Activated CD8-positive, alpha-beta memory T cell treated with anti-CD3 and anti-CD28 coated beads for 48 hours (primary cell): ENCODE measurements around the gene PNPLA2.
A peak's percentile ranks its signal among the peaks of the same experiment; 100 is the strongest.

Source experiments
- DNase-seq, 3 experiments: peaks; one replicate each; pipeline ENCODE4 v3.0.0-alpha.2; 2020; ENCODE audit warnings: low read depth in 2 of 3, low spot score in 2 of 3

The PNPLA2 gene

DNA sequence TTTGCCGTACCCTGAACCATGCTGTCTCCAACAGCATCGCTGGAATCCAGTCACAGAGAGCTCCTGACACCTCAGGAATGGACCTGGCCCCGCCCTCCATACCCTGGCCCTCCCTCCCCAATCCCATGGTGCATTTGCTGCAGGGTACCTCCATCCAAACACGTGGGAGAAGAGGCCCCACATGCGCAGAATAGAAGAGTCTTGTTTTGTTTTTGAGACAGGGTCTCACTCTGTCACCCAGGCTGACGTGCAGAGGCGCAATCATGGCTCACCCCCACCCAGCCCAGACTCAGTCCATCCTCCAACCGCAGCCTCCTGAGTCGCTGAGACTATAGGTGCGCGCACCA, 2.3 kb upstream of the PNPLA2 start:
- DNase-seq = no peak

DNA sequence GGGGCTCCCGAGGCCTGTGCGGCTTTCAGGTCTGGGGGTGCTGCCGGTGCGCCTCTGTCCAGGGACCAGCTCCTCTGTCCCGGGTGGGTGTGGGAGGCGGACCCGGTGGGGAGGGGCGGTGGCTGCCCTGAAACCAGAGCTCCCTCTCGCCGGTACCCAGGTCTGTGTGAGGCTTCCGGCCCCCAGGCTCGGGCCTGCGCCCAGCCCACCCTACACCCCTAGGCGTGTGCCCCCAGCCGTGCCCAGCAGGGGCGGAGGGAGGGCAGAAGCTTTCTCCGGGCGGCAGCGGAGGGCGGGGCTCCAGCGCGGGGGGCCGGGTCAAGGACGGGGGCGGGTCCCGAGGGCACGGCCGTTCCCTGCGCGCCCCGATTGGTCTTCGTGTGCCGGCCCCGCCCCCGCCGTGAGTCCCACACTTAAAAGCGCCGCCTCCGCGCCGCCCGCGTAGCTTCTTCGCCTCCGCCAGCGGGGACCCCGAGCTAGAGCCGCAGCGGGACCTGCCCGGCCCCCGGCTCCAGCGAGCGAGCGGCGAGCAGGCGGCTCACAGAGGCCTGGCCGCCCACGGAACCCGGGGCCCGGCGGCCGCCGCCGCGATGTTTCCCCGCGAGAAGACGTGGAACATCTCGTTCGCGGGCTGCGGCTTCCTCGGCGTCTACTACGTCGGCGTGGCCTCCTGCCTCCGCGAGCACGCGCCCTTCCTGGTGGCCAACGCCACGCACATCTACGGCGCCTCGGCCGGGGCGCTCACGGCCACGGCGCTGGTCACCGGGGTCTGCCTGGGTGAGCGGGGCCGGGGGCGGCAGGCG, 616 bp downstream of the PNPLA2 start:
- peak in 2 of 3 experiments; percentile 77 to 79 for DNase-seq

DNA sequence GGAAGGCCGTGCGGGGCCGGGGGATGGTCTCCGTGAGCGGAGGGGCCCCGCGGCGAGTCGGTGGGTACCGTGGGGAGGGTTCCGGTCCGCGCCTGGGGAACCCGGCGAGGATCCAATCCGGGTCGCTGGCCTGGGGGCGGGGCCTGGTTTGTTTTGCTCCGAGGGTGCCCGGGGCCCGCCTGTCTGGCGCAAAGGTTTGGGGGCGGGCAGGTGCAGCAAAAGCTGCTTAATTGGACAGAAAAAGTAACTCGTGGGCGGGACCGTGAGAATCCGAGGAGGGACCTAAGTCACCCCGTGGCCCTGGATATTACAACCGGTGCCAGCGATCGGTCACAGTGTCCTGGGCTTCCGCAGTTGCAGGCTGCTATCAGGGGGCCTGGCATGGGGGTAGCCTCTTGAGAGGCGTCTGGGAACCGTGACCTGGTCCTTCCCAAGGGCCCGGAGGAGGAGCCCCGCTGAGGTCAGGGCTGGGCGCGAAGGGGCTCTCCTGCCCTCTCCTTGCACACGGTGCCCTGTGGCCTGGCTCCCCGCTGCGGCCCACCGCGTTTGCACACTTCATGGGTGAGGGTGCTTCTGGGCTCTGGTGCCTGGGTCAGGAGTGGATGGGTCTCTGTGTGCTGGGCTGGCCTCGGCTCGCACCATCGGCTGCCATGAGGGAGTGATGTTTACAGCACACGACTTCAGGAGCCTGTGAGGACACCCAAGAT, 1.4 kb downstream of the PNPLA2 start:
- peak in 2 of 3 experiments; percentile 78 to 79 for DNase-seq

DNA sequence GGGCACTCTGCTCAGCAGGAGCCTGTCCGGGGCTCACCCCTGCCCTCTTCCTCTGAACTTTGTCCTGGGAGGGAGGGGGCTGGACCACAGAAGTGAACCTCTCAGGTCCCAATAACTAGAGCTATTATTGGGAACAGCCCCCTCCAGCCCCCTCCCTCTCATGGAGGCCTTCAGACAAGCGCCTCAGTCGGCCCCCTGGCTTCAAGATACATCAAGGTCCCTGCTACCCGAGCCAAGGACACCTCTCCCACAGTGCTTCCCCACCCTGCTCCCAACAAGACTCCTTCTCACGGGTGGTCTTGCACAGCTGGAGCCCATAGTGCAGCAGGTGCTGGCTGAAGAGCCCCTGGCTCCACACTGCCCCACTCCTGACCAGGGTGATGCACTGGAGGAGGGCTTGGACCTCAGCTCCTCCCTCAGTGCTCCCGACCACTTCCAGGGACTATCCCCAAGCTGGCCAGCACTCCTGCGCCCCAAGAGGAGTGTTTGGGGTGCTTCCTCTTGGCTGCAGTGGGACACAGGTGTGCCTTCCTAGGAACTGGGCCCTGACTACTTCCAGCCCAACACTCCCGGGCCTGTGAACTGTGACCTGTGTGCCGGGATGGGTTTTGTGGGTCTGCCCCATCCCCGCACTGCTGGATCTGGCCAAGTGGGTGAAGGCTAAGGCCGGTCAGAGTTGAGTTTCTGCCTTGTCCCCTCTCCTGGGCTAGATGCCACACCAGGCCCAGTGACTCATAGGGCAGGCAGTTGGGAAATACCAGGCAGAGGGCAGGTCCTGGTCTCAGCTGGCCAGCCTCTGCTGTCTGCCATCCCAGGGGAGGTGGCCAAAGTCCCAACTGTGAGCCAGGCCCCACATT, 2.2 kb downstream of the PNPLA2 start:
- no peak for DNase-seq

DNA sequence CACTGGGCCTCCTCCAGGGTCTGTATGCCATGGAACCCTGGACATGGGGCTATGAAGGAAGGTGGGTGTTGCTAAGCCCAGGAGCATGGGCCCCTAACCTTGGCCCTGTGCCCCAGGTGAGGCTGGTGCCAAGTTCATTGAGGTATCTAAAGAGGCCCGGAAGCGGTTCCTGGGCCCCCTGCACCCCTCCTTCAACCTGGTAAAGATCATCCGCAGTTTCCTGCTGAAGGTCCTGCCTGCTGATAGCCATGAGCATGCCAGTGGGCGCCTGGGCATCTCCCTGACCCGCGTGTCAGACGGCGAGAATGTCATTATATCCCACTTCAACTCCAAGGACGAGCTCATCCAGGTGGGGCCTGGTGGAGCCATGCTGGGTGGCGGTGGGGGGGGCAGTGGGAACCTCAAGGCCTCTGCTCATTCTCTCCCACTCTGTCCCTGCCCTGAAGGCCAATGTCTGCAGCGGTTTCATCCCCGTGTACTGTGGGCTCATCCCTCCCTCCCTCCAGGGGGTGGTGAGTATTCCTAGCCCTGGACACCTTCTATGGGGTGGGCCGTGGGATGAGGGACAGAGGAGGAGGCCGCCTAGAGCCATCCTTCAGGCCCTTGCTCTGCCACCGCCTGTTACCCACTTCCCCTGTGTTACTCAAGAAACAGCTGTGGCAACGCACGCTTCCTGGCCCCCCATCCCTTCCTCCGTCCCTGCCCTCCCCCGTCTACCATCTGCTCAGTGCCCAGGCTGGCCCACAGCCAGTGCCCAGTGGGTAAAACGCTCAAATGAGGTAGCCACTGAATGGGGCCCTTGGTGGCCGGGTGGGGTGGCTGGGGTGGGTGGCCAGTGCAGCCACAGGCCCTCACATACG, 3.0 kb downstream of the PNPLA2 start:
- no peak for DNase-seq

DNA sequence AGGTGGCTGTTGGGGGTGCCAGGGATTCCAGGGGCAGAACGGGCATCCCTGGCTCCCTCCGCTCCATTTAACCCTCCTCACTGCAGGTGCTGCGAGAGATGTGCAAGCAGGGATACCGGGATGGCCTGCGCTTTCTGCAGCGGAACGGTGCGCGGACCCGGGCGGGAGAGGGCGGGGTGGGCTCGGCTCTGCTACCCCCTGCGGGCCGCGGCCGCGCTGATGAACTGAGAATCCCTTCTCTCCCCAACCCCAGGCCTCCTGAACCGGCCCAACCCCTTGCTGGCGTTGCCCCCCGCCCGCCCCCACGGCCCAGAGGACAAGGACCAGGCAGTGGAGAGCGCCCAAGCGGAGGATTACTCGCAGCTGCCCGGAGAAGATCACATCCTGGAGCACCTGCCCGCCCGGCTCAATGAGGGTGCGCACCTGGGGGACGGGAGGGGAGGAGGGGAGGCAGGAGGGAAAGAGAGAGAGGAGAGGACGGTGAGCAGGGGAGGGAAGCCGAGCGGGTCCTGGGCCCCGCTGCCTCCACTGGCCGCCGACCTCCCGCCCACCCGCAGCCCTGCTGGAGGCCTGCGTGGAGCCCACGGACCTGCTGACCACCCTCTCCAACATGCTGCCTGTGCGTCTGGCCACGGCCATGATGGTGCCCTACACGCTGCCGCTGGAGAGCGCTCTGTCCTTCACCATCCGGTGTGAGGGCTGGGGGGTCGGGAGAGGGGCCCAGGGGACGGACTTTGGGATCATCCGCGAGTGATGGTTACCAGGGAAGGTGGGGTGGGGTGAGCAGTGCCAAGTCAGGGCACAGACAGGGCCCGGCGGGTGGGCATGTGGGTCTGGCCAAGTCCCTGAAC, 5.0 kb downstream of the PNPLA2 start:
- no peak for DNase-seq

DNA sequence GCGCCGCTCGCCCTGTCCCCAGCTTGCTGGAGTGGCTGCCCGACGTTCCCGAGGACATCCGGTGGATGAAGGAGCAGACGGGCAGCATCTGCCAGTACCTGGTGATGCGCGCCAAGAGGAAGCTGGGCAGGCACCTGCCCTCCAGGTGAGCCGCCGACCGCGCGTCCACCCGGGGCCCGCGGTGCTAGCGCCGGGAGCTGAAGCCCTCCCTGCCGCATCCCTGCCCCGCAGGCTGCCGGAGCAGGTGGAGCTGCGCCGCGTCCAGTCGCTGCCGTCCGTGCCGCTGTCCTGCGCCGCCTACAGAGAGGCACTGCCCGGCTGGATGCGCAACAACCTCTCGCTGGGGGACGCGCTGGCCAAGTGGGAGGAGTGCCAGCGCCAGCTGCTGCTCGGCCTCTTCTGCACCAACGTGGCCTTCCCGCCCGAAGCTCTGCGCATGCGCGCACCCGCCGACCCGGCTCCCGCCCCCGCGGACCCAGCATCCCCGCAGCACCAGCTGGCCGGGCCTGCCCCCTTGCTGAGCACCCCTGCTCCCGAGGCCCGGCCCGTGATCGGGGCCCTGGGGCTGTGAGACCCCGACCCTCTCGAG, 5.7 kb downstream of the PNPLA2 start:
- no peak for DNase-seq

DNA sequence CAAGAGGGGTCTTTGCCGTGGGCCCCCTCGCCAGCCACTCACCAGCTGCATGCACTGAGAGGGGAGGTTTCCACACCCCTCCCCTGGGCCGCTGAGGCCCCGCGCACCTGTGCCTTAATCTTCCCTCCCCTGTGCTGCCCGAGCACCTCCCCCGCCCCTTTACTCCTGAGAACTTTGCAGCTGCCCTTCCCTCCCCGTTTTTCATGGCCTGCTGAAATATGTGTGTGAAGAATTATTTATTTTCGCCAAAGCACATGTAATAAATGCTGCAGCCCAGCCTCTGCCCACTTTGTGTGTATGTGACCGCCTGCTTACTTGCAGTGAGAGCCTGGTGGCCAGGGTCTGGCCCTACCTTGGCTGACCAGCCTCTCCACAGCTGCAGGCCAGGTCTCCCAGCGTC, 6.2 kb downstream of the PNPLA2 start:
- no peak for DNase-seq

DNA sequence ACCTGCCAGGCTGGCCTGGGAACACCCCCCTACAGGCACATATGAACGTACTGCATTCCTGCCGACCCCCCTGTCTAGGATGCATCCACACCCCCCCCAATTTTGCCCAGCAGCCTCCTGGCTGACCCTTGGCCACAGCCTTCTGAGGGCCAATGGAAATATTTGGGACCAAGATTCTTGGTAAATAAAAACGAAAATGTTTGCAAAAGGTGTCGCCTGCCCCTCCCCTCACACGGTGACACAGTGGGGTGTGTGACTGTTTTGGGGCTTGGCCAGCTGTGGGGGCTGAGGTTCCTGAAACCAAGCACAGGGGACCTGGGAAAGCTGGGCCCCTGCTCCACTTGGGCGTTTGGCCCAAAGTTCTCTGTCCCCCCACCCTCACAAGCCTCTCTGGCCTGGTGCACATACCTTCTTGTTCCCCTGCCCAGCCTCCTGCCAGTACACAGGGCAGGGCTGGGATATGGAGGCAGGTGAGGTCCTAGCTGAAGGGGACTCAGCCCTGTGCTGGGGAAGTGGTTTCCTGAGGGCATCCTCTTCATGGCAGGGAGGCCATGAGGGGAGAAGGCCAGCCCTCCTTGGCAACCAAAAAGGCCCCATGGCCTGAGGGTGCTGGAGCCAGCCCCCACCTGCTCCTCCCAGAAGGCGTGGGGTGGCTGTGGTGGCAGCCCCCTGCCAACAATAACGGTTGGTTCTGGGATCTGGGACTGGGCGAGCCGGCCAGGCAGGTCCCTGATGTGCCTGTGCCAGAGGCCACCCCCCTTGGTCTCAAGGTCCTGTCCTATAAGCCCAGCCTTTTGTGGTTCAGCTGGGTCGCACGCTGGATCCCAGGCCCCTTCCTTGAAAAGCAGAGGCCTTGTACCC, 6.9 kb downstream of the PNPLA2 start:
- DNase-seq = no peak

DNA sequence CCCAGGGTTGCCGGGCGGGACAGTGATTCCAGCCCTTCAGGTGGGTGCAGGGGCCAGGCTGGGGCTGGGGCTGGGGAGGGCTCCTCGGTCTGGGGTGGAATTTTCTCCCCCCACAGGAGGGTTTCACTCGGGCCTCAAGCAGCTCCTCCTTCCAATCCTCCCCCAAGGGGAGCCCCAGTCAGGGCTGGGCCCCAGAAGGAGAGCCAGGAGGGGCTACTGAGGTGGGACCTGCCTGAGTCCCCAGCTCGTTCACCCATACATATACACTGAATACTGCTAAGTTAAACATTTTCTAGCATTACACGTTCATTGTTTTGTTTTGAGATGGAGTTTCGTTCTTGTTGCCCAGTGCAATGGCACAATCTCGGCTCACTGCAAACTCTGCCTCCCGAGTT, 7.5 kb downstream of the PNPLA2 start:
- no peak for DNase-seq

DNA sequence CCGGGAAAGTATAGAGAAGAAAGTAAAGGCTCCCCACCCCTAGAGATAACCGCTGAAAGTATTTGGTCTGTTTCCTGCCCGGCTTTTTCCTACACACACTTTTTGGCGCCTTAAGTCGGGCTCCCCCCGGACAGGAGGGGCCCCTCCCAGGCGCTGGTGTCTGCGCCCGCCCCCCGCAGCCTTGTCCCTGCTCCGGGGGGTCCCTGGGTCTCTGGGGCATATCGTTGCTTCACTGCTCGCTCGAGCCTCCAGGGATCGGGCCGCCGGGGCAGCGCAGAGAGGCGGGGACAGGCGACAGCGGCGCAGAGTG, 8.1 kb downstream of the PNPLA2 start:
- DNase-seq = no peak

DNA sequence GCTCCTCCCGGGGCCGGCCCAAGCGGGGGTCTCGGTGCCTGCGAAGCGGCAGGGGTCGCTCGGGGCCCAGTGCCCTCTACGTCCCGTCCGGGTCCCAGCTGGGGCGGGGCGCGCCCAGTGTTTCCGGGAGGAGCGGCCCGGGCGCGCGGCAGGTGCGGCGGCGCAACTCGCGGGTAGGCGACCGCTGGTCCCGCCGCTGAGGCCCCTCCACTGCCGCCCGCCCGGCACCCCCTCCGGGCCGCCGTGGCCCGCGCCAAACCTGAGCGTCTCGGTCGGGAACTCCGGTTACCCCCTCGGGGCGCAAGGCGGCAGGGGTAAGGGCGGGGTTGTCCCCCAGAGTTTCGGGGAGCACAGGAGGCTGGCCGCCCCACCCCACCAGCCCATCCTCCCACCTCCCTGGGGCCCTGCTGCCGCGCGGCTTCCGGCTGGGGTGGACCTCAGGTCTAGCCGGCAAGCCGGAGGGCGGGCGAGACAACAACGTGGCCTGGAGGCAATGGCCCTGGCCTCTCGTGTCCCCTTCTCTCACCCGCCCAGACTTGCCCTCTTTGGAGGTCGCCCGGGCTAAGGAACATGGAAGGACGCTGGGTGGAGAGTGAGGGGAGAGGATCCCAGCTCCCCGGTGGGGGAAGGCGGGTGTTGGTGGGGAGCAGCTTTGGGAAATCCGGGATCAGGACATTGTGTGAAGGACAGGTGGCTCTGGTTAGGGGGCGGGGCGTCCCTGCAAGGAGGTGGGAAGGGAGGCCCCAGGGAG, 8.6 kb downstream of the PNPLA2 start:
- no peak for DNase-seq

DNA sequence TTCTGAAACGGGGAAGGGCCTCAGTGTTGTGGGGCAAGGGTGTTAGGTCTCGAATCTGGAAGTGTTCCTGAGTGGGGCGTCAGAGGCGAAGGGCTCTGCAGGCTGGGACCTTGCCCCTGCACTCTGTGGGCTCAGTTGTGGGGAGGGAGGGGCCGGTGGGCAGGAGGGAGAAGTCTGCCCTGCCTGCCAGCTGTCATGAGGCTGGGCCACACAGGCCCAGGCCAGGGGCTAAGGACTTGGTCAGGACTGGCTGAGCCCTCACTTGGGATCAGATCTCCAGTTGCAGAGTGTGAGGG, 9.1 kb downstream of the PNPLA2 start, which contains the start of gene CRACR2B:
CRACR2B (plus strand) TSS at position 23 of the 296 bp plus-strand sequence. CDS start 689 bp downstream, outside the sequence.
- DNase-seq = no peak

DNA sequence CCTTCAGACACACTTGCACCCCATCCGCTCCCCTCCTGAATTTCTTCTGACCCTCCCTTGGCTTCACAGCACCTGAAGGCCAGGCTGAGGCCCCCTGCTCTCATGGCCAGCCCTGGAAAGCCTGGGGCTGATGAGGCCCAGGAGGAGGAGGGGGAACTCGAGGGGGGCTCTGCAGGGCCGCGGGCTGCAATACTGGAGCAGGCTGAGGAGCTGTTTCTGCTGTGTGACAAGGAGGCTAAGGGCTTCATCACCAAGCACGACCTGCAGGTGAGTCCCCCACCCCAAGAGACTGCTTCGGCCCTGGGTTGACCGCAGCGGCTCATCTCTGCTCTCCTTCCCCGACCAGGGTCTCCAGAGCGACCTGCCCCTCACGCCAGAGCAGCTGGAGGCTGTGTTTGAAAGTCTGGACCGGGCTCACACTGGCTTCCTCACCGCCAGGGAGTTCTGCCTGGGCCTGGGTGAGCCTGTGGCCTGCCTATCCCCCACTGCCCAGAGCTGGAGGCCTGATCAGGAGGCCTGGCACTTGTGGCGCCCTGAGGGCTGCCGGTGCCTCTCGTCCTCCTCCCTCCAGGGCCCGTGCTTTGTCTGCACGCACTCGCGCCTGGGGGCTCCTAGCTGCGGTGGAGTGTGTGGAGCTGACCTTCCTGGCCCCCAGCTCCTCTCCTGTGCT, 9.9 kb downstream of the PNPLA2 start:
- DNase-seq = no peak

DNA sequence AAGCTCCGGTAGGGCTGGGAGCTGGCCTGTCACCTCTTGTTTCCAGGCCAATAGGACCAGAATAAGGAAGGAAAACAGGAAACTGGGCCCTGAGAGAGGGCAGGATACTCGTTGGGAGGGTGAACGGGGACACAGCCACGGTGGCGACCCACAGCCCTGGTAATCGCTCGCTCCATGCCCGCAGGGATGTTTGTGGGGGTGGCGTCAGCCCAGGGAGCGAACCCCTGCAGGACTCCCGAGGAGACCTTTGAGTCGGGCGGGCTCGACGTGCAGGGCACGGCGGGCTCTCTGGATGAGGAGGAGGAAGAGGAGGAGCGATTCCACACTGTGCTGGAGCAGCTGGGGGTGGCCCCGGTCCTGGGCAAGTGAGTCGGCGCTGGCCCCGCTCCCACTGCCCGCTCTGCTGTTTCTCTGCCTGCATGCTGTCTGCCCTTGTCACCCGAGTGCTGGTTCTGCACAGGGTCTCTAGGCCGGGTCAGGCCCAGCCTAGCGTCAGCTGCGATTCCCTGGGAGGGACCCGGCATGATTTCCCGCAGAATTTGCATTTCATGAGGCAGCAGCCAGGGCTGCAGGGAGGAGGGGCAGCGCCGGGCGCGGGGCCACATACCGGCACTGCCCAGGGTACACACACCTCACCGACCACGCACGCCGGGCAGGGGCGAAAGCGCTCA, 10.6 kb downstream of the PNPLA2 start:
- no peak for DNase-seq

DNA sequence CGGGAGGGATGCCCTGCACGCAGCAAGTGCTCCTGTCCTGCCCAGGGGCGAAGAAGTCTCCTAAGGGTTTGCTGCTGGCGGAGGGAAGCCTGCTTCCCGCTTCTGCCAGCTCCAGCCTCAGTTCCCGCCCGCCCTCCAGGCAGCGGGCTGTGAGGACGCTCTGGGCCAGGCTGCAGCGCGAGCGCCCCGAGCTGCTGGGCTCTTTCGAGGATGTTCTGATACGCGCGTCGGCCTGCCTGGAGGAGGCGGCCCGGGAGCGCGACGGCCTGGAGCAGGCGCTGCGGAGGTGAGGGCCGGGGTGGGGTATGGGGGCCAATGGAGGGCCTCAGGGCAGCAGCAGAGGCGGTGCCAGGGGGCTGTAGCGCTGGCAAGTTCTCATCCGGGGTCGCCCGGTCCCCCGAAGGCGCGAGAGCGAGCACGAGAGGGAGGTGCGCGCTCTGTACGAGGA, 11.2 kb downstream of the PNPLA2 start:
- DNase-seq = no peak
